Measurements from ENCODE around the gene IL1RAP.

The IL1RAP gene

GRCh38 chr3:190494907-190495306, 19.0 kb upstream of the IL1RAP start:
- no peak overlapping the region for H3K4me3 ChIP-seq (ENCODE audit: low read length)
- DNase-seq (ENCODE audit: low read depth, low spot score), result no peak
- no peaks in the 10 kb centered on the region for H3K36me3 ChIP-seq (ENCODE audit: control insufficient read depth, insufficient read depth, low read length)
- H3K27ac ChIP-seq (ENCODE audit: low read length), result no peak overlapping the region
- H3K27me3 ChIP-seq (ENCODE audit: control insufficient read depth, insufficient read depth, low read length), result no peaks in the 10 kb centered on the region
- H3K9me3 ChIP-seq (ENCODE audit: control insufficient read depth, insufficient read depth, low read length), result no peaks in the 10 kb centered on the region
- H3K4me1 ChIP-seq (ENCODE audit: control insufficient read depth, insufficient read depth, low read length), result no peaks in the 10 kb centered on the region

GRCh38 chr3:190495354-190495753, 18.5 kb upstream of the IL1RAP start:
- no peak overlapping the region for H3K4me3 ChIP-seq (ENCODE audit: low read length)
- DNase-seq (ENCODE audit: low read depth, low spot score), result no peak
- H3K27me3 ChIP-seq (ENCODE audit: control insufficient read depth, insufficient read depth, low read length), result no peaks in the 10 kb centered on the region
- no peaks in the 10 kb centered on the region for H3K36me3 ChIP-seq (ENCODE audit: control insufficient read depth, insufficient read depth, low read length)
- no peaks in the 10 kb centered on the region for H3K4me1 ChIP-seq (ENCODE audit: control insufficient read depth, insufficient read depth, low read length)
- no peaks in the 10 kb centered on the region for H3K9me3 ChIP-seq (ENCODE audit: control insufficient read depth, insufficient read depth, low read length)
- no peak overlapping the region for H3K27ac ChIP-seq (ENCODE audit: low read length)

GRCh38 chr3:190495796-190496195, 18.1 kb upstream of the IL1RAP start:
- Histone ChIP-seq H3K36me3 (ENCODE audit: control insufficient read depth, insufficient read depth, low read length) (no peaks in the 10 kb centered on the region), H3K9me3 (ENCODE audit: control insufficient read depth, insufficient read depth, low read length) (no peaks in the 10 kb centered on the region), H3K27me3 (ENCODE audit: control insufficient read depth, insufficient read depth, low read length) (no peaks in the 10 kb centered on the region), H3K27ac (ENCODE audit: low read length) (no peak overlapping the region), H3K4me3 (ENCODE audit: low read length) (no peak overlapping the region), H3K4me1 (ENCODE audit: control insufficient read depth, insufficient read depth, low read length) (no peaks in the 10 kb centered on the region)
- WGBS (ENCODE audit: insufficient coverage, insufficient read length), result no CpG with 5 or more reads among the region's 5 CpGs
- DNase-seq (ENCODE audit: low read depth, low spot score), result no peak

GRCh38 chr3:190496859-190497258, 17.0 kb upstream of the IL1RAP start:
- no peak overlapping the region for H3K27ac ChIP-seq (ENCODE audit: low read length)
- no peak for DNase-seq (ENCODE audit: low read depth, low spot score)
- no peaks in the 10 kb centered on the region for H3K27me3 ChIP-seq (ENCODE audit: control insufficient read depth, insufficient read depth, low read length)
- no peaks in the 10 kb centered on the region for H3K9me3 ChIP-seq (ENCODE audit: control insufficient read depth, insufficient read depth, low read length)
- H3K36me3 ChIP-seq (ENCODE audit: control insufficient read depth, insufficient read depth, low read length), result no peaks in the 10 kb centered on the region
- WGBS (ENCODE audit: insufficient coverage, insufficient read length), result no CpG with 5 or more reads among the region's 1 CpG
- H3K4me1 ChIP-seq (ENCODE audit: control insufficient read depth, insufficient read depth, low read length), result no peaks in the 10 kb centered on the region
- no peak overlapping the region for H3K4me3 ChIP-seq (ENCODE audit: low read length)

- Histone ChIP-seq H3K9me3 (ENCODE audit: control insufficient read depth, insufficient read depth, low read length) (no peaks in the 10 kb centered on the region), H3K27ac (ENCODE audit: low read length) (no peak overlapping the region), H3K36me3 (ENCODE audit: control insufficient read depth, insufficient read depth, low read length) (no peaks in the 10 kb centered on the region), H3K4me3 (ENCODE audit: low read length) (no peak overlapping the region), H3K4me1 (ENCODE audit: control insufficient read depth, insufficient read depth, low read length) (no peaks in the 10 kb centered on the region), H3K27me3 (ENCODE audit: control insufficient read depth, insufficient read depth, low read length) (no peaks in the 10 kb centered on the region)
- DNase-seq (ENCODE audit: low read depth, low spot score), result no peak
- no CpG with 5 or more reads among the region's 3 CpGs for WGBS (ENCODE audit: insufficient coverage, insufficient read length)
Measured at GRCh38 chr3:190497811-190498210, 16.1 kb upstream of the IL1RAP start.

GRCh38 chr3:190498293-190498692, 15.6 kb upstream of the IL1RAP start:
- H3K4me3 ChIP-seq (ENCODE audit: low read length), result no peak overlapping the region

GRCh38 chr3:190499122-190499521, 14.8 kb upstream of the IL1RAP start:
- no peaks in the 10 kb centered on the region for H3K36me3 ChIP-seq (ENCODE audit: control insufficient read depth, insufficient read depth, low read length)
- H3K4me3 ChIP-seq (ENCODE audit: low read length), result no peak overlapping the region
- no peaks in the 10 kb centered on the region for H3K4me1 ChIP-seq (ENCODE audit: control insufficient read depth, insufficient read depth, low read length)
- DNase-seq (ENCODE audit: low read depth, low spot score), result no peak
- H3K9me3 ChIP-seq (ENCODE audit: control insufficient read depth, insufficient read depth, low read length), result no peaks in the 10 kb centered on the region
- WGBS (ENCODE audit: insufficient coverage, insufficient read length), result 100% methylated on average over 1 of the region's 2 CpGs
- no peaks in the 10 kb centered on the region for H3K27me3 ChIP-seq (ENCODE audit: control insufficient read depth, insufficient read depth, low read length)
- no peak overlapping the region for H3K27ac ChIP-seq (ENCODE audit: low read length)

More at GRCh38 chr3:190498293-190498692, 15.6 kb upstream of the IL1RAP start:
- no peaks in the 10 kb centered on the region for H3K27me3 ChIP-seq (ENCODE audit: control insufficient read depth, insufficient read depth, low read length)
- H3K36me3 ChIP-seq (ENCODE audit: control insufficient read depth, insufficient read depth, low read length), result no peaks in the 10 kb centered on the region
- no CpG with 5 or more reads among the region's 2 CpGs for WGBS (ENCODE audit: insufficient coverage, insufficient read length)
- no peaks in the 10 kb centered on the region for H3K4me1 ChIP-seq (ENCODE audit: control insufficient read depth, insufficient read depth, low read length)
- no peak for DNase-seq (ENCODE audit: low read depth, low spot score)
- no peaks in the 10 kb centered on the region for H3K9me3 ChIP-seq (ENCODE audit: control insufficient read depth, insufficient read depth, low read length)
- no peak overlapping the region for H3K27ac ChIP-seq (ENCODE audit: low read length)

GRCh38 chr3:190502946-190503345, 10.9 kb upstream of the IL1RAP start:
- Histone ChIP-seq H3K27me3 (ENCODE audit: control insufficient read depth, insufficient read depth, low read length) (no peaks in the 10 kb centered on the region), H3K36me3 (ENCODE audit: control insufficient read depth, insufficient read depth, low read length) (no peaks in the 10 kb centered on the region), H3K27ac (ENCODE audit: low read length) (no peak overlapping the region), H3K4me1 (ENCODE audit: control insufficient read depth, insufficient read depth, low read length) (no peaks in the 10 kb centered on the region), H3K9me3 (ENCODE audit: control insufficient read depth, insufficient read depth, low read length) (no peaks in the 10 kb centered on the region), H3K4me3 (ENCODE audit: low read length) (no peak overlapping the region)
- WGBS (ENCODE audit: insufficient coverage, insufficient read length), result no CpG with 5 or more reads among the region's 3 CpGs
- DNase-seq (ENCODE audit: low read depth, low spot score), result no peak

GRCh38 chr3:190504354-190505125, 9.3 kb upstream of the IL1RAP start:
- Histone ChIP-seq H3K27me3 (ENCODE audit: control insufficient read depth, insufficient read depth, low read length) (no peaks in the 10 kb centered on the region), H3K4me3 (ENCODE audit: low read length) (no peak overlapping the region)
- WGBS (ENCODE audit: insufficient coverage, insufficient read length), result no CpG with 5 or more reads among the region's 4 CpGs

GRCh38 chr3:190505381-190506003, 8.4 kb upstream of the IL1RAP start:
- Histone ChIP-seq H3K9me3 (ENCODE audit: control insufficient read depth, insufficient read depth, low read length) (no peaks in the 10 kb centered on the region), H3K36me3 (ENCODE audit: control insufficient read depth, insufficient read depth, low read length) (no peaks in the 10 kb centered on the region), H3K4me3 (ENCODE audit: low read length) (no peak overlapping the region), H3K4me1 (ENCODE audit: control insufficient read depth, insufficient read depth, low read length) (no peaks in the 10 kb centered on the region), H3K27ac (ENCODE audit: low read length) (no peak overlapping the region), H3K27me3 (ENCODE audit: control insufficient read depth, insufficient read depth, low read length) (no peaks in the 10 kb centered on the region)
- 80% methylated on average over 2 of the region's 3 CpGs for WGBS (ENCODE audit: insufficient coverage, insufficient read length)
- no peak for DNase-seq (ENCODE audit: low read depth, low spot score)

More at GRCh38 chr3:190504354-190505125, 9.3 kb upstream of the IL1RAP start:
- no peaks in the 10 kb centered on the region for H3K4me1 ChIP-seq (ENCODE audit: control insufficient read depth, insufficient read depth, low read length)
- no peaks in the 10 kb centered on the region for H3K9me3 ChIP-seq (ENCODE audit: control insufficient read depth, insufficient read depth, low read length)
- no peaks in the 10 kb centered on the region for H3K36me3 ChIP-seq (ENCODE audit: control insufficient read depth, insufficient read depth, low read length)
- H3K27ac ChIP-seq (ENCODE audit: low read length), result no peak overlapping the region
- no peak for DNase-seq (ENCODE audit: low read depth, low spot score)

- Histone ChIP-seq H3K9me3 (ENCODE audit: control insufficient read depth, insufficient read depth, low read length) (no peaks in the 10 kb centered on the region), H3K27ac (ENCODE audit: low read length) (no peak overlapping the region), H3K4me1 (ENCODE audit: control insufficient read depth, insufficient read depth, low read length) (no peaks in the 10 kb centered on the region), H3K27me3 (ENCODE audit: control insufficient read depth, insufficient read depth, low read length) (no peaks in the 10 kb centered on the region), H3K4me3 (ENCODE audit: low read length) (no peak overlapping the region), H3K36me3 (ENCODE audit: control insufficient read depth, insufficient read depth, low read length) (no peaks in the 10 kb centered on the region)
- DNase-seq (ENCODE audit: low read depth, low spot score), result no peak
- WGBS (ENCODE audit: insufficient coverage, insufficient read length), result no CpG with 5 or more reads among the region's 4 CpGs
Measured at GRCh38 chr3:190506271-190506670, 7.6 kb upstream of the IL1RAP start.
